ENCODE results near the gene RPE.

DNA sequence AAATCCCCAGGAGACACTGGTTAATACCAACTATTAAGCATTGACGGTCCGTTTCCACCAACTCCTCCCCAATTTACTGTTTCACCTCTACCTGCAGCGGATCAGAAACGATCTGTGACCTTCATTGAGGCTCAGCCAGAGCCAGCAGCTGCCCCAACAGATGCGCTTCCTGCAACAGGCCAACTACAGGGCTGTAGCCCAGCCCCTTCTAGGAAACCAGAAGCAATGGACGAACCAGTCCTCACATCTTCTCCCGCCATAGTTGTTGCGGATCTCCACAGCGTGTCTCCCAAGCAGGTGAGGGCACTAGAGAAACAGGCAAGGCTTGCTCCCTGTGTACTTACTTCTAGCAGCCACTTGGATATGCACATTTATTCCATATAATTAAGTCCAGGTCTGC, 8.5 kb upstream of the RPE start:
- TF ChIP-seq, protein P1, sequence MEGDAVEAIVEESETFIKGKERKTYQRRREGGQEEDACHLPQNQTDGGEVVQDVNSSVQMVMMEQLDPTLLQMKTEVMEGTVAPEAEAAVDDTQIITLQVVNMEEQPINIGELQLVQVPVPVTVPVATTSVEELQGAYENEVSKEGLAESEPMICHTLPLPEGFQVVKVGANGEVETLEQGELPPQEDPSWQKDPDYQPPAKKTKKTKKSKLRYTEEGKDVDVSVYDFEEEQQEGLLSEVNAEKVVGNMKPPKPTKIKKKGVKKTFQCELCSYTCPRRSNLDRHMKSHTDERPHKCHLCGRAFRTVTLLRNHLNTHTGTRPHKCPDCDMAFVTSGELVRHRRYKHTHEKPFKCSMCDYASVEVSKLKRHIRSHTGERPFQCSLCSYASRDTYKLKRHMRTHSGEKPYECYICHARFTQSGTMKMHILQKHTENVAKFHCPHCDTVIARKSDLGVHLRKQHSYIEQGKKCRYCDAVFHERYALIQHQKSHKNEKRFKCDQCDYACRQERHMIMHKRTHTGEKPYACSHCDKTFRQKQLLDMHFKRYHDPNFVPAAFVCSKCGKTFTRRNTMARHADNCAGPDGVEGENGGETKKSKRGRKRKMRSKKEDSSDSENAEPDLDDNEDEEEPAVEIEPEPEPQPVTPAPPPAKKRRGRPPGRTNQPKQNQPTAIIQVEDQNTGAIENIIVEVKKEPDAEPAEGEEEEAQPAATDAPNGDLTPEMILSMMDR (IDR thresholded peaks at IDR 0.05) = no peak
- no peak for TF ChIP-seq POLR2A (IDR thresholded peaks at IDR 0.05)
